Measurements from ENCODE around the gene MYLK.
A peak's percentile ranks its signal among the peaks of the same experiment; 100 is the strongest.
"Not testable (repeated sequence)": the region's sequence is repeated elsewhere in the genome, so short reads cannot be mapped to it uniquely, and the experiment has no call there.

The MYLK gene

GRCh38 chr3:123717451-123717850, 166.7 kb downstream of the MYLK start:
- DNase-seq = not testable (repeated sequence)

- no peak for DNase-seq
Observed at GRCh38 chr3:123716411-123716810, 167.7 kb downstream of the MYLK start.

- DNase-seq = no peak
Observed at GRCh38 chr3:123713211-123713610, 170.9 kb downstream of the MYLK start.

- no peak for DNase-seq
Observed at GRCh38 chr3:123712077-123712860, 171.9 kb downstream of the MYLK start.

GRCh38 chr3:123711356-123711755, 172.8 kb downstream of the MYLK start:
- DNase-seq = no peak

- no peak for DNase-seq
Observed at GRCh38 chr3:123708531-123708930, 175.6 kb downstream of the MYLK start.

- DNase-seq = not testable (repeated sequence)
Observed at GRCh38 chr3:123707641-123708040, 176.5 kb downstream of the MYLK start.

GRCh38 chr3:123706871-123707270, 177.3 kb downstream of the MYLK start:
- DNase-seq = no peak

- no peak for DNase-seq
Observed at GRCh38 chr3:123705488-123706285, 178.4 kb downstream of the MYLK start.

GRCh38 chr3:123703663-123704062, 180.5 kb downstream of the MYLK start:
- DNase-seq = not testable (repeated sequence)

- no peak for DNase-seq
Observed at GRCh38 chr3:123702720-123703119, 181.4 kb downstream of the MYLK start.

GRCh38 chr3:123702057-123702456, 182.1 kb downstream of the MYLK start:
- peak; percentile 30 for DNase-seq

- DNase-seq = no peak
Observed at GRCh38 chr3:123700791-123701722, 183.1 kb downstream of the MYLK start.

GRCh38 chr3:123698813-123699212, 185.3 kb downstream of the MYLK start:
- no peak for DNase-seq

- DNase-seq = no peak
Observed at GRCh38 chr3:123696808-123697207, 187.3 kb downstream of the MYLK start.

GRCh38 chr3:123695731-123696640, 188.1 kb downstream of the MYLK start:
- no peak for DNase-seq

- DNase-seq = no peak
Observed at GRCh38 chr3:123695152-123695551, 189.0 kb downstream of the MYLK start.

- DNase-seq = no peak
Observed at GRCh38 chr3:123694366-123695087, 189.6 kb downstream of the MYLK start.

GRCh38 chr3:123693584-123694190, 190.4 kb downstream of the MYLK start:
- no peak for DNase-seq

GRCh38 chr3:123692671-123693070, 191.5 kb downstream of the MYLK start:
- no peak for DNase-seq

- DNase-seq = no peak
Observed at GRCh38 chr3:123692041-123692440, 192.1 kb downstream of the MYLK start.
